ENCODE data around the gene GFOD1.

The GFOD1 gene

GRCh38 chr6:13421425-13422059 lies 65.9 kb downstream of the GFOD1 start:
- no peak for DNase-seq

GRCh38 chr6:13420269-13420668 lies 67.1 kb downstream of the GFOD1 start:
- DNase-seq: no peak

- DNase-seq: no peak
Observed at GRCh38 chr6:13419422-13420195, 67.8 kb downstream of the GFOD1 start.

GRCh38 chr6:13418844-13419243 lies 68.6 kb downstream of the GFOD1 start:
- no peak for DNase-seq

GRCh38 chr6:13417954-13418353 lies 69.4 kb downstream of the GFOD1 start:
- DNase-seq: no peak

GRCh38 chr6:13417431-13417830 lies 70.0 kb downstream of the GFOD1 start:
- DNase-seq: no peak

GRCh38 chr6:13415283-13415682 lies 72.1 kb downstream of the GFOD1 start:
- DNase-seq: no peak

- no peak for DNase-seq
Observed at GRCh38 chr6:13413900-13414555, 73.4 kb downstream of the GFOD1 start.

GRCh38 chr6:13413466-13413862 lies 73.9 kb downstream of the GFOD1 start:
- DNase-seq: no peak

GRCh38 chr6:13412639-13413465 lies 74.5 kb downstream of the GFOD1 start:
- DNase-seq: no peak

- no peak for DNase-seq
Observed at GRCh38 chr6:13412211-13412610, 75.2 kb downstream of the GFOD1 start.

GRCh38 chr6:13411484-13411883 lies 75.9 kb downstream of the GFOD1 start:
- no peak for DNase-seq

GRCh38 chr6:13409991-13410390 lies 77.4 kb downstream of the GFOD1 start:
- DNase-seq: no peak

- DNase-seq: no peak
Observed at GRCh38 chr6:13407709-13408695, 79.4 kb downstream of the GFOD1 start.

- no peak for DNase-seq
Observed at GRCh38 chr6:13407368-13407708, 80.1 kb downstream of the GFOD1 start.

GRCh38 chr6:13406781-13407180 lies 80.6 kb downstream of the GFOD1 start:
- DNase-seq: no peak

GRCh38 chr6:13405961-13406477 lies 81.4 kb downstream of the GFOD1 start:
- no peak for DNase-seq

GRCh38 chr6:13404892-13405254 lies 82.5 kb downstream of the GFOD1 start:
- no peak for DNase-seq

- no peak for DNase-seq
Observed at GRCh38 chr6:13404228-13404891, 83.0 kb downstream of the GFOD1 start.

- DNase-seq: no peak
Observed at GRCh38 chr6:13402711-13403110, 84.7 kb downstream of the GFOD1 start.

GRCh38 chr6:13400772-13401171 lies 86.6 kb downstream of the GFOD1 start:
- DNase-seq: no peak

Data from SHP77 treated with DMSO at 0.1 percent for 48 hours (cell line).